HG03439 (cell line): ENCODE results near the gene JMJD1C.
"Not testable (repeated sequence)": the region's sequence is repeated elsewhere in the genome, so short reads cannot be mapped to it uniquely, and the experiment has no call there.

Experiments
- ATAC-seq: cut with Tn5 transposase; IDR thresholded peaks from one replicate; pipeline ENCODE4 v1.9.1; 2021; ENCODE audit warnings: mild to moderate bottlenecking, moderate library complexity; ENCODE audit not compliant: unreplicated experiment

Gene JMJD1C

GRCh38 chr10:63465293-63466143 lies at the start of gene JMJD1C:
Gene JMJD1C, minus strand, starts transcription at chr10:63465977. Its CDS starts 315 bp downstream, at chr10:63465662.
- peak; percentile 72 for ATAC-seq

GRCh38 chr10:63515002-63515763 lies 49.4 kb upstream of the JMJD1C start:
- no peak for ATAC-seq

GRCh38 chr10:63506554-63506953 lies 40.8 kb upstream of the JMJD1C start:
- ATAC-seq = no peak

GRCh38 chr10:63505562-63505961 lies 39.8 kb upstream of the JMJD1C start:
- no peak for ATAC-seq

GRCh38 chr10:63504145-63504881 lies 38.5 kb upstream of the JMJD1C start:
- no peak for ATAC-seq

GRCh38 chr10:63503395-63503794 lies 37.6 kb upstream of the JMJD1C start:
- ATAC-seq = no peak

GRCh38 chr10:63502832-63503231 lies 37.1 kb upstream of the JMJD1C start:
- no peak for ATAC-seq

GRCh38 chr10:63501954-63502353 lies 36.2 kb upstream of the JMJD1C start:
- no peak for ATAC-seq

- not testable (repeated sequence) for ATAC-seq
Observed at GRCh38 chr10:63500551-63500950, 34.8 kb upstream of the JMJD1C start.

- ATAC-seq = no peak
Observed at GRCh38 chr10:63498665-63499064, 32.9 kb upstream of the JMJD1C start.

GRCh38 chr10:63497321-63497720 lies 31.5 kb upstream of the JMJD1C start:
- no peak for ATAC-seq

GRCh38 chr10:63496561-63496960 lies 30.8 kb upstream of the JMJD1C start:
- ATAC-seq = no peak

- ATAC-seq = no peak
Observed at GRCh38 chr10:63494951-63495350, 29.2 kb upstream of the JMJD1C start.

- ATAC-seq = no peak
Observed at GRCh38 chr10:63493004-63493403, 27.2 kb upstream of the JMJD1C start.

- ATAC-seq = not testable (repeated sequence)
Observed at GRCh38 chr10:63492317-63492690, 26.5 kb upstream of the JMJD1C start.

GRCh38 chr10:63491588-63492316 lies 26.0 kb upstream of the JMJD1C start:
- no peak for ATAC-seq

GRCh38 chr10:63489838-63490237 lies 24.1 kb upstream of the JMJD1C start:
- ATAC-seq = no peak

- ATAC-seq = no peak
Observed at GRCh38 chr10:63487990-63488389, 22.2 kb upstream of the JMJD1C start.

GRCh38 chr10:63483983-63484382 lies 18.2 kb upstream of the JMJD1C start:
- no peak for ATAC-seq

- ATAC-seq = no peak
Observed at GRCh38 chr10:63481815-63482421, 16.1 kb upstream of the JMJD1C start.
